SK-N-SH treated with all-trans-retinoic acid at 6 μM for 48 hours (cell line): ENCODE results near the gene ODC1.

ENCODE experiments used
- ISL1 ChIP-seq: fragments of 250-450 bp; sonication (Bioruptor Pico); IDR thresholded peaks from 2 replicates; pipeline ENCODE4 v2.1.2; 2022; ENCODE audit warnings: mild to moderate bottlenecking, moderate library complexity
- OSR1 ChIP-seq: fragments of 250-450 bp; sonication (Bioruptor Pico); IDR thresholded peaks from 2 replicates; pipeline ENCODE4 v1.8.0; 2022; ENCODE audit warnings: moderate library complexity, mild to moderate bottlenecking, inconsistent platforms
- SNAI2 ChIP-seq: fragments of 250-450 bp; sonication (Bioruptor Pico); IDR thresholded peaks from 2 replicates; pipeline ENCODE4 v1.5.0; 2020; ENCODE audit warnings: mild to moderate bottlenecking, moderate library complexity
- ZFP30 ChIP-seq: fragments of 450-650 bp; formaldehyde crosslinking; IDR thresholded peaks from 2 replicates; pipeline ENCODE4 v1.5.0; 2022; ENCODE audit warnings: mild to moderate bottlenecking, moderate library complexity

- no peak for TF ChIP-seq ZFP30 (CRISPR knock-in tag)
- no peak for TF ChIP-seq SNAI2
- TF ChIP-seq OSR1 (CRISPR knock-in tag): no peak
- no peak for TF ChIP-seq ISL1
These were observed 40.1 kb downstream of the ODC1 start for GRCh38 chr2:10407841-10408648.
